Effector memory CD8-positive, alpha-beta T cell (primary cell): ENCODE results near the gene DENND5B.

Experiments
- ATAC-seq: fragments of 150-1000 bp; cut with Tn5 transposase; replicated peaks from 2 replicates; pipeline ENCODE4 v1.10.0; 2021; ENCODE audit warnings: mild to moderate bottlenecking, moderate library complexity
- DNase-seq, 3 experiments: peaks; one replicate each; pipeline ENCODE4 v3.0.0; 2021
- H3K27ac Mint-ChIP-seq, 2 donors: one replicate each; pipeline ENCODE4 v1.8.0; 2022; ENCODE audit warnings: mild to moderate bottlenecking in 2 of 2, mixed read lengths in 2 of 2, moderate library complexity in 2 of 2
- H3K27me3 Mint-ChIP-seq, 2 donors: one replicate each; pipeline ENCODE4 v1.8.0; 2022; ENCODE audit warnings: mixed read lengths in 2 of 2
- H3K36me3 Mint-ChIP-seq: one replicate; pipeline ENCODE4 v1.8.0; 2022; ENCODE audit warnings: mild to moderate bottlenecking, moderate library complexity, mixed read lengths; ENCODE audit not compliant: insufficient read depth
- H3K4me1 Mint-ChIP-seq, 2 donors: one replicate each; pipeline ENCODE4 v1.8.0; 2022; ENCODE audit warnings: low read depth in 2 of 2, mixed read lengths in 2 of 2
- H3K4me3 Mint-ChIP-seq, 2 donors: one replicate each; pipeline ENCODE4 v1.8.0; 2022; ENCODE audit warnings: mild to moderate bottlenecking in 2 of 2, mixed read lengths in 2 of 2, moderate library complexity in 2 of 2
- H3K9me3 Mint-ChIP-seq, 2 donors: one replicate each; pipeline ENCODE4 v1.8.0; 2022; ENCODE audit warnings: mixed read lengths in 2 of 2
- total RNA-seq, 9 experiments: gene quantifications; one replicate each; lab custom pipeline; 2026; lab: John Stamatoyannopoulos, UW

Gene DENND5B
- 0 to 1.9 (median 0.06) reads per million in 9 experiments for total RNA-seq

DNA sequence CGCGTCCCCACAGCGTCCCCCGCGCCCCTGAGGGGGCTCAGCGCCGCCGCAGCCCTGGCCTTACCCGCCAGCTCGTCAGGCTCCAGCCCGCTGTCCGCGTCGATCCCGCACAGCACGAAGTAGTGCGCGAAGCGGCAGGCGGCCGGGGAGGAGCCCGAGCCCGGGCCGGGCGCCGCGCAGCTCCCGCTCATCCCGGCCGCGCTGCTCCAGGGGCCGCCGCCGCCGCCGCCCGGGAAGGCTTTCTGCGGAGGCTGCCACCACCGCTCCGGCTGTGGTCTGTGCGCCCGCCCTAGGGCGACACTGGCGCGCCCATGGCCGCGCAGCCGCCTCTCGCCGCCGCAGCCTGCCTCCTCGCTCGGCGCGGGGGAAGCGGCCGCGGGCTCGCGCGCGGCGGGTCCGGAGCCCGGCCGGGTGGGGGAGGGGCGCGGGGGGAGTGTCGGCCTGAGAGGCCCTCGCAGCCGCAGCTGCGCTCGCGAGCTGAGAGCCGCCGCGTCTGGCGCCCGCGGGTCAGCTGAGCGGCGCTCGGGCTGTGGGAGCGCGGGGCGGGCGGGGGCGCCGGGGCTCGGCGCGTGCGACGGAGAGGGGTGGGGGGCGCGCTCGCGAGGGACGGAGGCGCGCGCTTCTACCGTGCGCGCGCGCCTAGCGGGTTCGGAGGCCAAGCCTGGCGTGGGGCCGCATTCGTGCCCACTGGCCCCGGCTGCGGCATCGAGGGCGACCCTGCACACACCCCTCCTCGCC is at the start of gene DENND5B:
TSS of gene DENND5B (minus strand) at position 495 of the 738 bp plus-strand sequence. CDS start at position 191, 304 bp downstream.
- H3K27ac Mint-ChIP-seq = no peak within 1 kb of the TSS
- DNase-seq = no peak

DNA sequence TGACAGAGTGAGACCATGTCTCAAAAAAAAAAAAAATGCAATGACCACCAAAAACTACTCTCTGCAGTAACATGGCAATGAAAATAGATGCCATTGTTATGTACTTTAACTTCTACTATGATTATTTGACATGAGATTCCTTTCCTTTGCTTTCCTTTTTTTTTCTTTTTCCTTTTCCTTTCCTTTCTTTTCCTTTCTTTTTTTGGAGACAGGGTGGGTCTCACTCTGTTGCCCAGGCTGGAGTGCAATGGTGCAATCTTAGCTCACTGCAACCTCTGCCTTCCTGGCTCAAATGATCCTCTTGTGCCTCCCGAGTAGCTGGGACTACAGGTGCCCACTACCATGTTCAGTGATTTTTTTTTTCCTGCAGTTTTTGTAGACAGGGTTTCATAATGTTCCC is 43.7 kb upstream of the DENND5B start:
- H3K27me3 Mint-ChIP-seq = peaks cover 0 to 18% of the 10 kb centered on the region in 2 donors
- H3K9me3 Mint-ChIP-seq = no peaks in the 10 kb centered on the region
- no peak overlapping the region for H3K27ac Mint-ChIP-seq
- DNase-seq (no peak), ATAC-seq (no peak)
- peaks cover 4 to 6% of the 10 kb centered on the region in 2 donors for H3K4me1 Mint-ChIP-seq
- no peak overlapping the region for H3K4me3 Mint-ChIP-seq
- peaks cover 12% of the 10 kb centered on the region for H3K36me3 Mint-ChIP-seq

More for the DNA sequence above, at the start of gene DENND5B:
- ATAC-seq = peak; percentile 54
- peaks cover 64 to 70% of the 10 kb centered on the region in 2 donors for H3K27me3 Mint-ChIP-seq
- H3K9me3 Mint-ChIP-seq = no peaks in the 10 kb centered on the region
- H3K4me3 Mint-ChIP-seq = peak within 1 kb of the TSS; percentile 74 to 83
- H3K4me1 Mint-ChIP-seq = peaks cover 8 to 9% of the 10 kb centered on the region in 2 donors
- no peaks in the 10 kb centered on the region for H3K36me3 Mint-ChIP-seq

DNA sequence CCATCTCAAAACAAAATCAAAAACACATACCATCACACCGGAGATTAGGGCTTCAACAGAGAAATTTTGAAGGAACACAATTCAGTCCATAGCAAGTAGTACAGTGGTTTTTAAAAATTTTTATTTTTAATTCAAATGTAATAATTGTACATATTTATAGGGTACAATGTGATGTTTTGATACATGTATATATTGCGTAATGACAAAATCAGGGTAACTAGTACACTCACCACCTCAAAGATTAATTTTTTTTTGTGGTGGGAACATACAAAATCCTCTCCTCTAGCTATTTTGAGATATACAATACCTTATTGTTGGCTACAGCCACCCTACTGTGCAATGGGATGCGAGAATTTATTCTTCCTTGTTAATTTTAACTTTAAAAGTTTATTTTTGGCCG is 42.5 kb upstream of the DENND5B start:
- H3K4me1 Mint-ChIP-seq = peaks cover 4 to 6% of the 10 kb centered on the region in 2 donors
- DNase-seq (no peak), ATAC-seq (no peak)
- H3K27me3 Mint-ChIP-seq = peaks cover 0 to 26% of the 10 kb centered on the region in 2 donors
- H3K27ac Mint-ChIP-seq = no peak overlapping the region
- no peaks in the 10 kb centered on the region for H3K9me3 Mint-ChIP-seq
- H3K4me3 Mint-ChIP-seq = no peak overlapping the region
- H3K36me3 Mint-ChIP-seq = peaks cover 9% of the 10 kb centered on the region

DNA sequence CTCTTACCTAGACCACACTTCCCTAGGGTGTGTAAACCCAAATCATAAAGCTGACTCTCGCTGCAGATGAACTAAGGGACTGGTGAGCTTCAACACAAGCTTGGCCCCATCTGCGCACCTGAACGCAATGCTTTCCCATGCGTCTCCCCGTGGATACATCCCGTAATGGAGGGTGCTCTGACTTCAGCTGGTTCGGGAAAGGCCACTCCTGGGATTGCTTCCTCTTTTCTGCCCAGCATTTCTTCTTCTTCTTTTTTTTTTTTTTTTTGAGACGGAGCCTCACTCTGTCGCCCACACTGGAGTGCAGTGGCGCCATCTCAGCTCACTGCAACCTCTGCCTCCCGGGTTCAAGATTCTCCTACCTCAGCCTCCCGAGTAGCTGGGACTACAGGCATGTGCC is 40.9 kb upstream of the DENND5B start:
- H3K36me3 Mint-ChIP-seq = peaks cover 4% of the 10 kb centered on the region
- ATAC-seq = no peak
- peaks cover 0 to 28% of the 10 kb centered on the region in 2 donors for H3K27me3 Mint-ChIP-seq
- H3K27ac Mint-ChIP-seq = no peak overlapping the region
- DNase-seq = no peak
- peaks cover 3 to 6% of the 10 kb centered on the region in 2 donors for H3K4me1 Mint-ChIP-seq
- H3K4me3 Mint-ChIP-seq = no peak overlapping the region
- H3K9me3 Mint-ChIP-seq = no peaks in the 10 kb centered on the region

DNA sequence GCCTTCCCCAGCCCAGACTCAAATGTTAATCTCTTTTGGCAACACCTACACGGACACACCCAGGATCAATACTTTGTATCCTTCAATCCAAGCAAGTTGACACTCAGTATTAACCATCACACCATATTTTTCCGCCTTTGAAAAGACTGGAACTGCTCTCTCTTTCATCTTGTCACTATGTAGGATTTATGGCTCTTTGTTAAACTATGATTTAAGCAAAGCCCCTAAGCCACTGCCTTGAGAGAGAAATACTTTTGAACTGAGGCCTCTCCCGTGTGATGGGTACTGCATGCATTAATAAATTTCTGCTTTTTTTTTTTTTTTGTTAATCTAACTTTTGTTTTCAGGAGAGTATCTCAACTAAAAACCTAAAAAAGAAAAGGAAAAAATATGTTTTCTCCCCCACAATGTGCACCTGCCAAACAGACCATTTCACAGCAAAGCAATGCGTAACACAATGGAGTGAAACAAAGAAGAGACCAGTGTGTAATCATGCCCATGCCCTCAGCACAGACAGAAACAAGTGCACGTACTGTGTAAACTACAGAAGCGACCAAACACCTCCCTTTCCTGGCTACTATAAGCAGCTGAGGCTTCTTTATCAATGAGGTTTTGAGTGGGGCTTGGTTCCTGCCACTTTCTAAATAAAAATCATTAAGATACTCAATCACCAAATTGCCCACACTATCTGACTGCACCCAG is 40.2 kb upstream of the DENND5B start:
- no peak for DNase-seq
- Mint-ChIP-seq H3K4me1 (peaks cover under 1 to 1% of the 10 kb centered on the region in 2 donors), H3K27me3 (peaks cover 5 to 34% of the 10 kb centered on the region in 2 donors), H3K36me3 (no peaks in the 10 kb centered on the region), H3K9me3 (no peaks in the 10 kb centered on the region), H3K4me3 (no peak overlapping the region), H3K27ac (no peak overlapping the region)
- ATAC-seq = no peak

DNA sequence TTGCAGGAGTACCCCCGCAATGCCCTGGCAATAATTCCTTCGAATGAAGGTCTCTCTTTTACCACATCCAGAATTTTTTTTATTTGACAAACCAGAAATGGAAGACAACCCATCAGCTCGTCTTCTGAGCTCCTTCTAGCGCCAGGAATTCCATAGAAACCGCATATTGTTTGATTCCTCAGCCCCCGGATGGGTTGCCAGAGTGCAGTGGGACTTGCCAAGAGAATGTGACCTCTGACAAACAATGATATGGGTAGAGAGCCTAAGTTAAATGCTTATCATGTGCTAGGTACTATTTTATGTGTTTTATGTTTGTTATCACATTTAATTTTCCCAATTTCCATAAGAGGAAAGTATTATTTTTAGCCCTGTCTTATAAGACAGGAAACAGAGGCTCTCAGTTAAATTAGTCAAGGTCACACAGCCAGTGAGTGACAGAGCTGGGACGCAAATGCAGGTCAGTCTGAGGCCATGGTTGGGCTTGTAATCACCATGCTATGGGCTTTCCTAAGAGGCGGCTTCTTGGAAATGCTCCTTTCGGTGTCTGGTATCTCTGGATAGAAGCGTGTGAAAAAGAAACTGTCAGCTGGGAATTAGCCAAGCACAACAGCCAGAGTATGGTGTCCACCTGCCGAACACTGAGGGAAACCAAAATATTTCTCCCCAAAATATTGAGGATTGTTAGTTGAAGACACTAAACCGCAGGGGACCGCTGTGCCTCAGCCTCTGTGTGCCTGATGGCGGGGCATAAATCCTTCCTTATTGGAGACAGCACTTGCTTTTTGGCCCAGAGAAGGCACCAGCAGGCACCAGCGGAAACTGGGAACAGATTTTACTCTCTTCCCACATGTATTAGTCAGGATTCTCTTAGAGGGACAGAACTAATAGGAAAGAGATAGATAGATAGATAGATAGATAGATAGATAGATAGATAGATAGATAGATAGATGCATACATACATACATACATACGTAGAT is 39.1 kb upstream of the DENND5B start:
- Mint-ChIP-seq H3K9me3 (no peaks in the 10 kb centered on the region), H3K4me3 (no peak overlapping the region), H3K36me3 (no peaks in the 10 kb centered on the region), H3K27me3 (peaks cover 5 to 36% of the 10 kb centered on the region in 2 donors), H3K27ac (no peak overlapping the region), H3K4me1 (peaks cover 0 to 4% of the 10 kb centered on the region in 2 donors)
- ATAC-seq = no peak
- DNase-seq = no peak

DNA sequence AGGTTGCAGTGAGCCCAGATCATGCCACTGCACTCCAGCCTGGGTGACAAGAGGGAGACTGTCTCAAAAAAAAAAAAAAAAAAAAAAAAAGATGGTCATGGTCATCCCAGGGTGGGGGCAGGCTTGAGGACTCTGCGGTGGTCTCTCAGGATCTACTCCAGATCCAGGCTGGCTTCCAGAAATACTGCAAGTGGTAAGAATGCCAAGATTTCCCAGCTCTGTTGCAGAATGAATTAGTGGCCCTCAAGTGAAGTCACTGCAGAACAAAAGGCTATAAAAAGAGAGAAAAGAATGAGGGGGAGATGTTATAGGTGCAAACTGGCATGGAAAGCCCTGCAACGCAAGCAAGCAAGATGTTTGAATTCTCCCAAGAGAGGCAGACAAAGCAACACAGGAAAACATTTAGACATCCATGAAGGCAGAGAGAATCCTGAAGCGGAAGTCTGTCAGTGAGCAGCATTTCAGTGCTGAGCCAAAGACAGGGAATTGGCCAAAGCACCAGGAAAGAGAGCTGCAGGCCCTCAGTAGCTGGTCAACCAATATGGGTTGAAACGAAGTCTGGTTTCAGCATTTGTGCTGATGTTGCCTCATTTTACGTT is 36.6 kb upstream of the DENND5B start:
- ATAC-seq (no peak), DNase-seq (no peak)
- no peak overlapping the region for H3K4me3 Mint-ChIP-seq
- peaks cover 0 to 4% of the 10 kb centered on the region in 2 donors for H3K4me1 Mint-ChIP-seq
- no peaks in the 10 kb centered on the region for H3K36me3 Mint-ChIP-seq
- H3K9me3 Mint-ChIP-seq = no peaks in the 10 kb centered on the region
- no peak overlapping the region for H3K27ac Mint-ChIP-seq
- peaks cover 5 to 31% of the 10 kb centered on the region in 2 donors for H3K27me3 Mint-ChIP-seq

DNA sequence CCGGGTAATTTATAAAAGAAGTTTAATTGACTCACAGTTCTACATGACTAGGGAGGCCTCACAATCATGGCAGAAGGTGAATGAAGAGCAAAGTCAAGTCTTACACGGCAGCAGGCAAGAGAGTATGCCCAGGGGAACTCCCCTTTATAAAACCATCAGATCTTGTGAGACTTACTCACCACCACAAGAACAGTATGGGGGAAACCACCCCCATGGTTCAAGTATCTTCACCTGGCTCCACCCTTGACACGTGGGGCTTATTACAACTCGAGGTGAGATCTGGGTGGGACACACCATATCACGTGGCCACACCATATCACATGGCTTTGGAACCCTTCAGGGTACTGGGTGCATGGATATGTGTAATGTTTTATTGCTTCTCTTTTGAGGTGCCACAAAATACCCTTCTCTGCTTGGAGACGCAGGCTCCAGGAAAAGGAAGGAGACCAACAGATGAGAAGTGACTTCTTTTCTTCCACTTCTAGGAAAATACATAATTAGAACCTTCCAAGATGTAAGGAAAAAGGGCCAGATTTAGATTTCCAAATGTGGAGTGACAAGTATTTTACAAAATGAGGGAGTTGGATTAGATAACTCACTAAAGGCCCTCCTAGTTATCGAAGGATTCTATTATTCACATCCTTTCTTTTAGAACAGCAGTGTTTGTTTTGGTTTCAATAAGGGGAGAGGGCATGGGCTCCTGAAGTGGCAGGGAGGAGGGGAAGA is 35.5 kb upstream of the DENND5B start:
- no peak overlapping the region for H3K4me3 Mint-ChIP-seq
- H3K9me3 Mint-ChIP-seq = no peaks in the 10 kb centered on the region
- ATAC-seq (no peak), DNase-seq (no peak)
- no peaks in the 10 kb centered on the region for H3K36me3 Mint-ChIP-seq
- peaks cover 7 to 24% of the 10 kb centered on the region in 2 donors for H3K27me3 Mint-ChIP-seq
- H3K4me1 Mint-ChIP-seq = peaks cover 0 to 4% of the 10 kb centered on the region in 2 donors
- no peak overlapping the region for H3K27ac Mint-ChIP-seq

DNA sequence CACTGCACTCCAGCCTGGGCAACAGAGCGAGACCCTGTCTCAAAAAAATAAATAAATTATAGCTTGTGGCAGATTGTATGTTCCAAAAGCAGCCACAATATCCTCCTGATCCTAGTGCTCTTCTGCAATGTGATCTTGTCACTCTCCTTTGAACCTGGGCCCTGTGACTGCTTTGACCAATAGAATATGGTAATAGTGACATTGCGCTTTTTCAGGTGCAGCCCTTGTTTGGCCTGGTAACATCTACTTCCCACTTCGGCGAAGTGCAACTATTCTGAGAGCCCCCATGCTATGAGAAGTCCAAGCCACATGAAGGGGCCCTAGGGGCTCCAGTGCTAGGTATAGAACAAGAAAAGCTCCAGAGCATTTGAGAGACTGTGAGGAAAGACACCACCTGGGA is 31.1 kb upstream of the DENND5B start:
- no peaks in the 10 kb centered on the region for H3K9me3 Mint-ChIP-seq
- H3K36me3 Mint-ChIP-seq = no peaks in the 10 kb centered on the region
- ATAC-seq (no peak), DNase-seq (no peak)
- H3K27me3 Mint-ChIP-seq = peaks cover 11 to 19% of the 10 kb centered on the region in 2 donors
- no peak overlapping the region for H3K27ac Mint-ChIP-seq
- H3K4me1 Mint-ChIP-seq = peaks cover 0 to 4% of the 10 kb centered on the region in 2 donors
- no peak overlapping the region for H3K4me3 Mint-ChIP-seq

DNA sequence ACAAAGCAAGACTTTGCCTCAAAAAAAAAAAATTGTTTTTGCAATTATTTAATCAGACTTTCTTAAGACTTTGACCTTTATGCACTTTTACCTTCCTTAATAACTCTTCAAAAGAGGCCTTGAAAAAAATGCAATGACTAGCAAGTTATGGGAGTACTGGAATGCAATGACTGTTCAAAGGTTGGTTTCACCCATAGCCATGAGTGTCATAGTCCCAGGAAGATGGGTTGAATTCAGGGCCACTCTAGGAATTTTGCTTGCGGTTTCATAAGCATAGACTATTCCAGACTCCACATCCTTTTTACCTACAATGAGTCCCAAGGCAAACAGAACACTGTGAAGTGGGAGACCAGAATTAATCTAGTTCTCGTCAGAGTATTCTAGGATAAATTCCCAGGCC is 29.4 kb upstream of the DENND5B start:
- H3K4me1 Mint-ChIP-seq = no peaks in the 10 kb centered on the region
- H3K27ac Mint-ChIP-seq = no peak overlapping the region
- H3K9me3 Mint-ChIP-seq = no peaks in the 10 kb centered on the region
- peaks cover 6 to 9% of the 10 kb centered on the region in 2 donors for H3K27me3 Mint-ChIP-seq
- no peak for ATAC-seq
- no peak for DNase-seq
- no peak overlapping the region for H3K4me3 Mint-ChIP-seq
- no peaks in the 10 kb centered on the region for H3K36me3 Mint-ChIP-seq

DNA sequence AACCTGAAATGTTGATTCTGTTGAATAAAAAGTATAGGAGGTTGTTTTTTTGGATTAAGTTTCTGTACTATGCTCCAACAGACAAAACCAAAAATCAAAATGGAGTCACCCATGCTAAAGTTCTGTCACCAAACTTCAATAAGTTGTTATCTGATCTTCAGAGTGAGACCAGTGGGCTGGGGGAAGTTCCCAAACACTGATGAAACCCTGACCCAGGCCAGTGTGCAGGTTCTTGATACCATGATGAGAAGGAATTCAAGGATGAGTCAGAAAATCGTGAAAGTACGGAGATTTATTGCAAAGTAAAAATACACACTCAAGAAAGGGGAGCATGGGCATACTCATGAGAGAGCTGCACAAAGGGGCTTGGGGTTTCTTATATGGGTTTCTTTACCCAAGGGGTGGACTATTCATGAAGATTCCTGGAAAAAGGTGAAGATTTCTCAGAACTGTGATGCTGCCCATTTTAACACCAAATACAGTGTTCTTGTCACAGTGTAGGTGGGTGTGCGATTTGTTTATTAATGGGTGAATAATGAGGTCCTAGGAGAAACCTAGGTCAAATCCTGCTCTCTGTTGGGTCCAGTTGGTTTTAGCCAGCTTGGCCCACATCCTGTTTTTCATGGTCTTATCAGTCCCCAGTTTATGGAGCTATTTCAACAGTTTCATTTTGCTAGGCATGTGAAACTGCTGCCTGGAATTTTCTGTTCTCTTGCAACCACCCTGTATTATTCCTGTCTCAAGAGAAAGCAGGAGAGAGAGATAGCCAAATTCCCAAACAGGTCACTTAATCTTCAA is 27.5 kb upstream of the DENND5B start:
- no peaks in the 10 kb centered on the region for H3K4me1 Mint-ChIP-seq
- H3K9me3 Mint-ChIP-seq = no peaks in the 10 kb centered on the region
- ATAC-seq = no peak
- peaks cover 6 to 9% of the 10 kb centered on the region in 2 donors for H3K27me3 Mint-ChIP-seq
- no peak overlapping the region for H3K27ac Mint-ChIP-seq
- no peak overlapping the region for H3K4me3 Mint-ChIP-seq
- H3K36me3 Mint-ChIP-seq = no peaks in the 10 kb centered on the region
- no peak for DNase-seq

DNA sequence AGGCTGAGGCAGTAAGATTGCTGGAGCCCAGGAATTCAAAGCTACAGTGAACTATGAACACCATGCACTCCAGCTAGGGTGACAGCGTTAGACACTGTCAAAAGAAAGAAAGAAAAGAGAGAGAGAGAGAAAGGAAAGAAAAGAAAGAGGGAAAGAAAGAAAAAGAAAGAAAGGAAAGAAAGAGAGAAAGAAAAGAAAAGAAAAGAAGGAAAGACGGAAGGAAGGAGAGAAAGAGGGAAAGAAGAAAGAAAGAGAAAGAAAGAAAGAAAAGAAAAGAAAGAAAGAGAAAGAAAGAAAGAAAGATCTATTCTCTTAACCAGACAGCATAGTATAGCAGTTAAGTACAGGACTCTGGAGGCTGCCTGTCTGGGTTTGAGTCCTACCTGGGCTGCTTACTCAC is 21.9 kb upstream of the DENND5B start:
- H3K4me3 Mint-ChIP-seq = no peak overlapping the region
- ATAC-seq (no peak), DNase-seq (no peak)
- no peaks in the 10 kb centered on the region for H3K36me3 Mint-ChIP-seq
- peaks cover under 1 to 5% of the 10 kb centered on the region in 2 donors for H3K27me3 Mint-ChIP-seq
- no peaks in the 10 kb centered on the region for H3K4me1 Mint-ChIP-seq
- H3K9me3 Mint-ChIP-seq = no peaks in the 10 kb centered on the region
- peak overlapping the region in 1 of 2 donors; percentile 30 for H3K27ac Mint-ChIP-seq
